Measurements from ENCODE around the gene FGB.

The FGB gene

DNA sequence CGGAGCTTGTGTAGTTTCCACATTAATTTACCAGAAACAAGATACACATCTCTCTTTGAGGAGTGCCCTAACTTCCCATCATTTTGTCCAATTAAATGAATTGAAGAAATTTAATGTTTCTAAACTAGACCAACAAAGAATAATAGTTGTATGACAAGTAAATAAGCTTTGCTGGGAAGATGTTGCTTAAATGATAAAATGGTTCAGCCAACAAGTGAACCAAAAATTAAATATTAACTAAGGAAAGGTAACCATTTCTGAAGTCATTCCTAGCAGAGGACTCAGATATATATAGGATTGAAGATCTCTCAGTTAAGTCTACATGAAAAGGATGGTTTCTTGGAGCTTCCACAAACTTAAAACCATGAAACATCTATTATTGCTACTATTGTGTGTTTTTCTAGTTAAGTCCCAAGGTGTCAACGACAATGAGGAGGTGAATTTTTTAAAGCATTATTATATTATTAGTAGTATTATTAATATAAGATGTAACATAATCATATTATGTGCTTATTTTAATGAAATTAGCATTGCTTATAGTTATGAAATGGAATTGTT lies at the start of gene FGB:
Gene FGB, plus strand, starts transcription at position 315 of the 558 bp plus-strand sequence. Its CDS starts 8 bp downstream, at position 323.
- H3K36me3 ChIP-seq (ENCODE audit: control insufficient read depth, insufficient read depth, low read length) = no peaks in the 10 kb centered on the region
- no peak within 1 kb of the TSS for H3K9ac ChIP-seq (ENCODE audit: low read length)
- H3K27ac ChIP-seq (ENCODE audit: low read depth, low read length) = no peak within 1 kb of the TSS
- no peaks in the 10 kb centered on the region for H3K4me1 ChIP-seq (ENCODE audit: control insufficient read depth, insufficient read depth, low read length)
- H3K9me3 ChIP-seq (ENCODE audit: control insufficient read depth, insufficient read depth, low read depth, low read length) = no peaks in the 10 kb centered on the region
- H3K4me3 ChIP-seq (ENCODE audit: low read depth, low read length) = no peak within 1 kb of the TSS
- H3K27me3 ChIP-seq (ENCODE audit: control insufficient read depth, insufficient read depth, low read length) = no peaks in the 10 kb centered on the region

DNA sequence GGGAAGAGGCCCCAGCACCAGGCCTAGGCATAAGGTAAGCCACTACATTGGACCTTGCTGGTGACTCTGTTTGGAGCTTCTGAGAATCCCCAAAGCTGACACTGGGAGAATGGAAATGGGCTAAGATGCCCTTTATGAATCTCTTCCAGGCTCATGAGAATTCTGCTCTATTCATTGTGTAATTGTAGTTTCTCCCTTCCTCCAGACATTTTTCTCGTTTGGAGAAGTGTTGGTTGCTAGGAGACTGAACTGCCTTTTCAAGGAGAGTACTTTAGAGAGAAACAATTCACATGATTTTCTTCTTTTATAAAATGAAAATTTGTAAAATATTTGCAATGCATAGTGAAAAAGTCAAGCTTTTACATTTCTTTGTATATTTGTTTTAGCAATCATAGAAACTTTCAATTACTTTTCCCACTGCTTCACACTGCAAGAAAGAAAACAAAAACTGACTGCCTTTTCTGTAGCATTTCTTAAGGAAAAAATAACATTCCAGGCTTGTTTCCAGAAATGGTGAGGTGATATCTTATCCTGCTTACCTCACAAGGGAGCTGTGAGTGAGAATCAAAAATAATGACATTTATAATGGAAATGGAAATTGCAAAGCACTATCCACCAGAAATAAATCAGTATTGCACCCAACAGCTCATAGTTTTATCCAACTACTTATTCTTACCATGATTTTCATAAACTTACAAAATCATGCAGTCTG lies 46.3 kb upstream of the FGB start:
- Histone ChIP-seq H3K36me3 (ENCODE audit: control insufficient read depth, insufficient read depth, low read length) (no peaks in the 10 kb centered on the region), H3K27ac (ENCODE audit: low read depth, low read length) (no peak overlapping the region), H3K9ac (ENCODE audit: low read length) (no peak overlapping the region), H3K4me1 (ENCODE audit: control insufficient read depth, insufficient read depth, low read length) (no peaks in the 10 kb centered on the region), H3K9me3 (ENCODE audit: control insufficient read depth, insufficient read depth, low read depth, low read length) (no peaks in the 10 kb centered on the region), H3K4me3 (ENCODE audit: low read depth, low read length) (no peak overlapping the region), H3K27me3 (ENCODE audit: control insufficient read depth, insufficient read depth, low read length) (no peaks in the 10 kb centered on the region)

DNA sequence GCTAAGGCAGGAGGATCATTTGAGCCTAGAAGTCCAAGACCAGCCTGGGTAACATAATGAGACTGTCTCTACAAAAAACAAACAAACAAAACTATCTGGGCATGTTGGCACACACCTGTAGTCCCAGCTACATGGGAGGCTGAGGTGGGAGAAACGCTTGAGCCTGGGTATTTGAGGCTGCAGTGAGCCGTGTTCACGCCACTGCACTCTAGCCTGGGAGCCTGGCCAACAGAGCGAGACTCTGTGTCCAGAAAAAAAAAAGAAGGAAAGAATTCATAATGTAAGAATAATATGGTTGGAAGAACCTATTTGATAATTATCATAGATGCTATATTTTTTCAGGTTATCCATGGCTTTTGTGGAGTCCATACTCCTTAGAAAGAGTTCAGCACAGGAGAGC lies 45.2 kb upstream of the FGB start:
- no peak overlapping the region for H3K4me3 ChIP-seq (ENCODE audit: low read depth, low read length)
- no peaks in the 10 kb centered on the region for H3K4me1 ChIP-seq (ENCODE audit: control insufficient read depth, insufficient read depth, low read length)
- no peak overlapping the region for H3K9ac ChIP-seq (ENCODE audit: low read length)
- no peak overlapping the region for H3K27ac ChIP-seq (ENCODE audit: low read depth, low read length)
- H3K9me3 ChIP-seq (ENCODE audit: control insufficient read depth, insufficient read depth, low read depth, low read length) = no peaks in the 10 kb centered on the region
- no peaks in the 10 kb centered on the region for H3K27me3 ChIP-seq (ENCODE audit: control insufficient read depth, insufficient read depth, low read length)
- H3K36me3 ChIP-seq (ENCODE audit: control insufficient read depth, insufficient read depth, low read length) = no peaks in the 10 kb centered on the region

DNA sequence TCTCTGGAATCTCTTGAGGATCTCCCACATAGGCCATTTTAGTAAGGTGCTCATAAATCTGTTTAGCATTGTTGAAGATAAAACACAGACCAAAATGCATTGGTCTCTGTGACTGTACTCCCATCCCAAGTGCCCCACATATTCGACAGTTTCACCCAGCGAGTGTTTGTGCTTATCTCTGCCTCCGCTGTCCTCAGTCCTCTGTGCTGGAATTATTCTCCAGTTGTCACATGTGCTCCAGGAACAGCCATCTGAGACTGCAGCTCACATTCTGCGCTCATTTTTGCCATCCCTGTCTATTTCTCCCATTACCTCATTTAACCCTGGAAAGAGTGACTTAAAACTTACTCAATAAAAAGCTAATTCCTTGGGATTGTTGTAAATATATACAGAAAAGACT lies 43.6 kb upstream of the FGB start:
- Histone ChIP-seq H3K9ac (ENCODE audit: low read length) (no peak overlapping the region), H3K36me3 (ENCODE audit: control insufficient read depth, insufficient read depth, low read length) (no peaks in the 10 kb centered on the region), H3K27me3 (ENCODE audit: control insufficient read depth, insufficient read depth, low read length) (no peaks in the 10 kb centered on the region), H3K27ac (ENCODE audit: low read depth, low read length) (no peak overlapping the region), H3K4me3 (ENCODE audit: low read depth, low read length) (no peak overlapping the region), H3K4me1 (ENCODE audit: control insufficient read depth, insufficient read depth, low read length) (no peaks in the 10 kb centered on the region), H3K9me3 (ENCODE audit: control insufficient read depth, insufficient read depth, low read depth, low read length) (no peaks in the 10 kb centered on the region)

DNA sequence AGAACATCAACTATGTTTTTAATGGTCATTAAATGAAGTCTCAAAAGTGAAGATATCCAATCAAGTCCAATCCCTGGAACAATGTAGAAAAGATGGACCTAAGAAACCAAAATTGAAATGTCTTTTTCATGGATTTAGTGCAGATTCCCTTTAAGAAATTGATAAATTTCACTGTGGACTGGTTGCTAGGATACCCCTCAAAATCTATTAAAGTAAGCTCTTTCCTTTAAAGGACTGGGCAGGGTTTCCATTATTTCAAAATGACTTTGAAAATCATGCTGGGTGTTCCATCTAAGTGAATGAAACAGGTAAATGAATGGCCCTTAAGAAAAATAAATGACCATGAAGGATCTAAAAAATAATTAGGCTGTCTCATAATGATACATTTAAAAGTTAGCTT lies 41.2 kb upstream of the FGB start:
- Histone ChIP-seq H3K4me3 (ENCODE audit: low read depth, low read length) (no peak overlapping the region), H3K27ac (ENCODE audit: low read depth, low read length) (no peak overlapping the region), H3K4me1 (ENCODE audit: control insufficient read depth, insufficient read depth, low read length) (no peaks in the 10 kb centered on the region), H3K36me3 (ENCODE audit: control insufficient read depth, insufficient read depth, low read length) (no peaks in the 10 kb centered on the region), H3K9me3 (ENCODE audit: control insufficient read depth, insufficient read depth, low read depth, low read length) (no peaks in the 10 kb centered on the region), H3K27me3 (ENCODE audit: control insufficient read depth, insufficient read depth, low read length) (no peaks in the 10 kb centered on the region), H3K9ac (ENCODE audit: low read length) (no peak overlapping the region)

DNA sequence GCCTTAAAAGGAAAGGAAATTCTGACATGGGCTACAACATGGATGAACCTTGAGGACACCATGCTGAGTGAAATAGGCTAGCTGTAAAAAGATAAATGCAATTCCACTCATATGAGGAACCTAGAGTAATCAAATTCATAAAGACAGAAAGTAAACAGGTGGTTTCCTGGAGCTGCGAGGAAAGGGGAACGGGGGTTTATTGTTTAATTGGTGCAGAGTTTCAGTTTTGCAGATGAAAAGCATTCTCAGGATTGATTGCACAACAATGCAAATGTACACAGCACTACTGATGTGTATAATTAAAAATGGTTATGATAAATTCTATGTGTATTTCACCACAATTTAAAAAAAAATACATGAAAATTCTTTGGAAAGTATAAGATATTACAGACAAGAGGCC lies 36.7 kb upstream of the FGB start:
- H3K27ac ChIP-seq (ENCODE audit: low read depth, low read length) = no peak overlapping the region
- H3K9me3 ChIP-seq (ENCODE audit: control insufficient read depth, insufficient read depth, low read depth, low read length) = no peaks in the 10 kb centered on the region
- no peaks in the 10 kb centered on the region for H3K4me1 ChIP-seq (ENCODE audit: control insufficient read depth, insufficient read depth, low read length)
- no peaks in the 10 kb centered on the region for H3K36me3 ChIP-seq (ENCODE audit: control insufficient read depth, insufficient read depth, low read length)
- no peaks in the 10 kb centered on the region for H3K27me3 ChIP-seq (ENCODE audit: control insufficient read depth, insufficient read depth, low read length)
- H3K9ac ChIP-seq (ENCODE audit: low read length) = no peak overlapping the region
- H3K4me3 ChIP-seq (ENCODE audit: low read depth, low read length) = no peak overlapping the region

DNA sequence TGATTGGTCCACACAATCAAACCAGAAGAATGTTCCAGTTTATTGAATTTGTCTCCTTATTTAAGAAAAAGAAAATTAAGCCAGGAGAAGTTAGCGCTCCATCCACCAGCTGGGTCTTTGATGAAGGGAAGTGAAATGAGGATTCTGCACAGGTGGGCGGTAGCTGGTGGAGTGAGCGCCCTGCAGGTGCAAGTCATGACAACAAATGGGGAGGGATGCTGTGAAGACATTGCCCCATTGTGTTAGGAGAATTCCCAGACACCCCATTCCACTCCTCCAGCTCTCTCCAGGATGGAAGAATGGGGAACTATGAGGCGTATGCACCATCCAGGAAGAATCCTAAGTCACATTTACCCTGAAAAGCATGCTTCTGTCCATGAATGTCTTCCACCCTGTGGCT lies 35.5 kb upstream of the FGB start:
- no peak overlapping the region for H3K4me3 ChIP-seq (ENCODE audit: low read depth, low read length)

DNA sequence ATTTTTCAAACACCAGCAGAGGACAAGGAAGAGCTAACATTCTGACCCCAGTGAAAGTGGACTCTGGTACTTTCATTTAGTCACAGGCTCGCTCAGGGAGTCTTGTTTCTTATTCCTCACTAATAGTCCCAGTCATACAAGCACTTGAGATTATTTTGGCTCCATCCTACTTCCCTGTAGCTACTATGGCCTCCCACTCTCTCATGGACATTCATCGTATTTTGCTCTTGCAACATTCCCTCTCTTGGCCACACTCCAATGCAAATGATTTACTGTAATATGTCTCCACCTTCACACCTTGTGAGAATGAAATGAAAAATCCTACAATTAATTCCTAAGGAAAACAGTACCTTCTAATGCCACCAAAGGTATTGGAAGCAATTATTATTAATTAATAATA lies 33.9 kb upstream of the FGB start:
- no peaks in the 10 kb centered on the region for H3K4me1 ChIP-seq (ENCODE audit: control insufficient read depth, insufficient read depth, low read length)
- H3K27ac ChIP-seq (ENCODE audit: low read depth, low read length) = no peak overlapping the region
- no peaks in the 10 kb centered on the region for H3K27me3 ChIP-seq (ENCODE audit: control insufficient read depth, insufficient read depth, low read length)
- H3K4me3 ChIP-seq (ENCODE audit: low read depth, low read length) = no peak overlapping the region
- H3K9ac ChIP-seq (ENCODE audit: low read length) = no peak overlapping the region
- H3K36me3 ChIP-seq (ENCODE audit: control insufficient read depth, insufficient read depth, low read length) = no peaks in the 10 kb centered on the region
- no peaks in the 10 kb centered on the region for H3K9me3 ChIP-seq (ENCODE audit: control insufficient read depth, insufficient read depth, low read depth, low read length)

More for the DNA sequence above, 35.5 kb upstream of the FGB start:
- Histone ChIP-seq H3K9ac (ENCODE audit: low read length) (no peak overlapping the region), H3K9me3 (ENCODE audit: control insufficient read depth, insufficient read depth, low read depth, low read length) (no peaks in the 10 kb centered on the region), H3K4me1 (ENCODE audit: control insufficient read depth, insufficient read depth, low read length) (no peaks in the 10 kb centered on the region), H3K27ac (ENCODE audit: low read depth, low read length) (no peak overlapping the region), H3K36me3 (ENCODE audit: control insufficient read depth, insufficient read depth, low read length) (no peaks in the 10 kb centered on the region), H3K27me3 (ENCODE audit: control insufficient read depth, insufficient read depth, low read length) (no peaks in the 10 kb centered on the region)

DNA sequence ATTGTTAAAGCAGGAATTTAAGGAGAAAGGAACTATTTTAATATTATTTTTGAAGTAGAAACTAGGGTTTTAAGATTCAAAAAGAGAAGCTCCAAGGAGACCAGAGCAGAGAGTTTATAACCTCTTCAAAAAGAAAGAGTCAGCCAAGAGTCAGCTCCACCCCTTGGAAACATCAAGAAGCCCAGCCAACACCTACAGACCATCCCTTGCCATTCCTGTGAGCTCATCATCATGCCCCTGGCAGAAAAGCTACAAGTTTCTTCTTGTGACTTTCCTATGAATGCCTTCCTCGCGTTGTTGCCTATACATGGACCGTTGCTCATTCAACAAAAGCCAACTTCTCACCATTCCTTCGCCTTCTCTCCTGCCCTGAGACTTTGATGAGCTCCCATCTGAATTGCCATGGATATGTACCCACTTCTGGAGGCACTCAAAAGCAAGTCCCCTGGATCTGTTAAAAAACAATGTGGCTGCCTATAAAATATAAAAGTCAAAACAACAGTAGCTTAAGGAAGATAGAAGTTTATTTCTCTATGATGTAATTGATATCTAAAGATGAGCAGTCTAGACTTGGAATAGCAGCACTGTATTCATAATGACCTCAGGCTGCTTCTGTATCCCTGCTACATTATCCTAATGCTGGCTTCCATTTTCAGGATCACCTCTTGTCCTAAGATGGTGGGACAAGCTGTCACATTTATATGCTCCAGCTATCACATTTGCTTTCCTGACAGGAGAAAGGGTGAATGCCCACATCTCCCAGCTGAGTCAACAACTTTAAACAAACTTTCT lies 32.9 kb upstream of the FGB start:
- Histone ChIP-seq H3K4me3 (ENCODE audit: low read depth, low read length) (no peak overlapping the region), H3K4me1 (ENCODE audit: control insufficient read depth, insufficient read depth, low read length) (no peaks in the 10 kb centered on the region), H3K27me3 (ENCODE audit: control insufficient read depth, insufficient read depth, low read length) (no peaks in the 10 kb centered on the region), H3K9ac (ENCODE audit: low read length) (no peak overlapping the region), H3K9me3 (ENCODE audit: control insufficient read depth, insufficient read depth, low read depth, low read length) (no peaks in the 10 kb centered on the region), H3K27ac (ENCODE audit: low read depth, low read length) (no peak overlapping the region), H3K36me3 (ENCODE audit: control insufficient read depth, insufficient read depth, low read length) (no peaks in the 10 kb centered on the region)

DNA sequence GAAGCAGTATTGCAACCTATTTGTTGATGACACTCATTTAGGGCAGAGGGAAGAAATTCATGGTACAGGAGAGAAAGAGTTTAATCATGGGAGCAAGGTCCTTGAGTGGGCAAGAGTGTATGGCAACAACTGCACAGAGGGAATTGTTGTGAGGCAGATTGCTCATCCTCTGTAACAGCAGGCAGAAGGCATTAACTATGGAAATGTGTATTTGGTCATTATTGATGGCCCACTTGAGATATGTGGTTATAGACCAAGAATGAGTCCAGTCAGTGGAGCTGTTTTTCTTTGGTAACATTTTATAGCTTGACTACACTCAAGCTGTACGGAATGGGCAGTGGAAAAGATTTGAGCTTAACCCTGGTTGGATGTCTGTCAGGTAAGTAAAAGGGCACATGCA lies 28.5 kb upstream of the FGB start:
- H3K9ac ChIP-seq (ENCODE audit: low read length) = no peak overlapping the region
- no peak overlapping the region for H3K4me3 ChIP-seq (ENCODE audit: low read depth, low read length)
- H3K4me1 ChIP-seq (ENCODE audit: control insufficient read depth, insufficient read depth, low read length) = no peaks in the 10 kb centered on the region
- H3K9me3 ChIP-seq (ENCODE audit: control insufficient read depth, insufficient read depth, low read depth, low read length) = no peaks in the 10 kb centered on the region
- H3K27me3 ChIP-seq (ENCODE audit: control insufficient read depth, insufficient read depth, low read length) = no peaks in the 10 kb centered on the region
- no peak overlapping the region for H3K27ac ChIP-seq (ENCODE audit: low read depth, low read length)
- peaks cover 25% of the 10 kb centered on the region for H3K36me3 ChIP-seq (ENCODE audit: control insufficient read depth, insufficient read depth, low read length)

DNA sequence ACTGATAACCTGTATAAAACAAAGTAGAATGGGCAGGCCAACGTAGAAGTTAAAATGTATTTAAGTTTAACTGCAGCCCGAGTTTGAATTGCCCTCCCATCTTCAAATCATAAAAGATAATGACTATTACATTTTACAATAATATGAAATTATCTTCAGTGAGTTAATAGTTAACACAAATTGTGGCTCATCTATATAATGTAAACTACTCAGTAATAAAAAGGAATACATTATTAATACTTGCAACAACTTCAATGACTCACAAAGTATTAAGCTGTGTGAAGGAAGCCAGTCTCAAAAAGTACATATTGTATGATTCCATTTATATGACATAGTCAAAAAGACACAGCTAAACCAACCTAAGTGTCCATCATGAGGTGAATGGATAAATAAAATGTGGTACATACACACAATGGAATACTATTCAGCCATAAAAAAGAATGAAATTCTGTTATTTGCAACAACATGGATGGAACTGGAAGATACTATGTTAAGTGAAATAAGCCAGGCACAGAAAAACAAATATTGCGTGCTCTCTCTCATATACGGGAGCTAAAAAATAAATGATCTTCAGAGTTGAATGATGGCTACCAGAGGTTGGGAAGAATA lies 20.4 kb upstream of the FGB start:
- no peak overlapping the region for H3K27ac ChIP-seq (ENCODE audit: low read depth, low read length)
- no peaks in the 10 kb centered on the region for H3K4me1 ChIP-seq (ENCODE audit: control insufficient read depth, insufficient read depth, low read length)
- no peak overlapping the region for H3K9ac ChIP-seq (ENCODE audit: low read length)
- H3K36me3 ChIP-seq (ENCODE audit: control insufficient read depth, insufficient read depth, low read length) = peaks cover 100% of the 10 kb centered on the region
- no peaks in the 10 kb centered on the region for H3K27me3 ChIP-seq (ENCODE audit: control insufficient read depth, insufficient read depth, low read length)
- no peak overlapping the region for H3K4me3 ChIP-seq (ENCODE audit: low read depth, low read length)
- no peaks in the 10 kb centered on the region for H3K9me3 ChIP-seq (ENCODE audit: control insufficient read depth, insufficient read depth, low read depth, low read length)
